Measurements from ENCODE around the gene LAMP5.

GRCh38 chr20:9566977-9567376, 52.6 kb downstream of the LAMP5 start:
- TF ChIP-seq EP300 (IDR thresholded peaks at IDR 0.05) (no peak), CTCF (IDR thresholded peaks at IDR 0.05) (no peak), POLR2AphosphoS5 (IDR thresholded peaks at IDR 0.05) (no peak), POLR2A (IDR thresholded peaks at IDR 0.05) (no peak)

All from upper lobe of left lung (tissue), 4 donors.